HepG2 (cell line): ENCODE data around the gene ARMH2. TPM values are rescaled to one million over a fixed set of nuclear protein-coding genes. Genes with fewer than 3 reads are reported as not detected.

Experiments used
- CCAR2 ChIP-seq: fragments of 200-400 bp; formaldehyde crosslinking; optimal IDR thresholded peaks from 2 replicates; pipeline ENCODE3; 2018; ENCODE audit warnings: low read depth, mild to moderate bottlenecking, low read length, moderate library complexity
- HIVEP1 ChIP-seq: sonication (generic); formaldehyde crosslinking; IDR thresholded peaks from 2 replicates; pipeline ENCODE4 v1.4.0; 2020; ENCODE audit warnings: mild to moderate bottlenecking, missing genetic modification reagents
- KDM5A ChIP-seq: fragments of 200-600 bp; sonication (generic); IDR thresholded peaks from 2 replicates; pipeline ENCODE4 v1.7.0; 2018; ENCODE audit warnings: antibody characterized with exemption, mild to moderate bottlenecking, low read length, borderline replicate concordance
- KMT2B ChIP-seq: IDR thresholded peaks from 2 replicates; pipeline ENCODE4 v1.6.1; 2016; ENCODE audit warnings: missing genetic modification reagents, missing compliant biosample characterization
- MXI1 ChIP-seq: IDR thresholded peaks from 3 replicates; pipeline ENCODE4 v1.6.1; 2012; ENCODE audit warnings: low read depth, low read length, inconsistent platforms, borderline replicate concordance
- NR2C2 ChIP-seq: sonication (generic); formaldehyde crosslinking; IDR thresholded peaks from 2 replicates; pipeline ENCODE4 v1.4.0; 2020; ENCODE audit warnings: missing genetic modification reagents, mild to moderate bottlenecking, moderate library complexity, borderline replicate concordance
- SMAD3 ChIP-seq: sonication (generic); formaldehyde crosslinking; IDR thresholded peaks from 2 replicates; pipeline ENCODE4 v1.4.0; 2020; ENCODE audit warnings: missing genetic modification reagents
- ZBTB20 ChIP-seq: sonication (generic); formaldehyde crosslinking; IDR thresholded peaks from 2 replicates; pipeline ENCODE4 v1.8.1; 2023; ENCODE audit warnings: missing genetic modification reagents, low read depth, mild to moderate bottlenecking, borderline replicate concordance
- ZIK1 ChIP-seq: sonication (generic); formaldehyde crosslinking; IDR thresholded peaks from 2 replicates; pipeline ENCODE4 v1.5.0; 2020; ENCODE audit warnings: mild to moderate bottlenecking, low read depth, missing genetic modification reagents, borderline replicate concordance
- ZNF282 ChIP-seq: fragments of 450-650 bp; IDR thresholded peaks from 2 replicates; pipeline ENCODE4 v1.6.1; 2018; ENCODE audit not compliant: partially characterized antibody
- ZNF30 ChIP-seq: sonication (generic); formaldehyde crosslinking; IDR thresholded peaks from 2 replicates; pipeline ENCODE4 v1.5.0; 2020; ENCODE audit warnings: mild to moderate bottlenecking, missing genetic modification reagents
- ZNF441 ChIP-seq: sonication (generic); formaldehyde crosslinking; IDR thresholded peaks from 2 replicates; pipeline ENCODE4 v1.7.0; 2021; ENCODE audit warnings: missing genetic modification reagents, borderline replicate concordance
- ZNF552 ChIP-seq: sonication (generic); formaldehyde crosslinking; IDR thresholded peaks from 2 replicates; pipeline ENCODE4 v1.9.0; 2022; ENCODE audit warnings: missing genetic modification reagents, mild to moderate bottlenecking, borderline replicate concordance
- ZNF616 ChIP-seq: sonication (generic); formaldehyde crosslinking; IDR thresholded peaks from 2 replicates; pipeline ENCODE4 v1.5.0; 2020; ENCODE audit warnings: low read depth, mild to moderate bottlenecking, missing genetic modification reagents
- ZNF672 ChIP-seq: sonication (generic); formaldehyde crosslinking; IDR thresholded peaks from 2 replicates; pipeline ENCODE4 v1.8.1; 2022; ENCODE audit warnings: missing genetic modification reagents
- polyA plus RNA-seq, 8 experiments: library from polyadenylated mRNA; depleted of rRNA in 3 of 8; stranded (reverse) in 7 of 8; unstranded in 1 of 8; fragments of >200 nt; fragmentation: Illumina TruSeq in 4 of 8; extraction: Trizol in 4 of 8; gene quantifications; 2 replicates each; pipeline versions ENCODE4 v1.2.1 to v1.2.3, GENCODE V29; 2011 to 2016; ENCODE audit warnings: low read depth in 4 of 8, missing spikeins in 1 of 8, mixed read lengths in 1 of 8; ENCODE audit not compliant: insufficient read depth in 1 of 8
- total RNA-seq, 5 experiments: library from RNA; depleted of rRNA; stranded (reverse); fragments of >200 nt; fragmentation: Illumina TruSeq; extraction: Trizol; gene quantifications; 2 replicates each; pipeline ENCODE4 v1.2.3, GENCODE V29; 2016; ENCODE audit warnings: low read depth in 1 of 5
- TF ChIP-seq, protein P1 (sequence below): sonication (generic); formaldehyde crosslinking; IDR thresholded peaks from 2 replicates; pipeline ENCODE4 v1.4.0; 2020; ENCODE audit warnings: mild to moderate bottlenecking, missing genetic modification reagents
- TF ChIP-seq, protein P2 (sequence below): sonication (generic); formaldehyde crosslinking; IDR thresholded peaks from 2 replicates; pipeline ENCODE4 v1.4.0; 2020; ENCODE audit warnings: missing genetic modification reagents, mild to moderate bottlenecking, borderline replicate concordance
- TF ChIP-seq, protein P3 (sequence below): sonication (generic); formaldehyde crosslinking; IDR thresholded peaks from 2 replicates; pipeline ENCODE4 v1.8.0; 2022; ENCODE audit warnings: mild to moderate bottlenecking, missing genetic modification reagents
- TF ChIP-seq, protein P4 (sequence below): sonication (generic); formaldehyde crosslinking; IDR thresholded peaks from 2 replicates; pipeline ENCODE4 v1.5.1; 2020; ENCODE audit warnings: missing genetic modification reagents, mild to moderate bottlenecking, borderline replicate concordance

The ARMH2 gene
- total and polyA plus RNA-seq, 2 of the 13 experiments (the other 11 are each of a cell fraction or from before 2014, with no cell fraction given): not detected

DNA sequence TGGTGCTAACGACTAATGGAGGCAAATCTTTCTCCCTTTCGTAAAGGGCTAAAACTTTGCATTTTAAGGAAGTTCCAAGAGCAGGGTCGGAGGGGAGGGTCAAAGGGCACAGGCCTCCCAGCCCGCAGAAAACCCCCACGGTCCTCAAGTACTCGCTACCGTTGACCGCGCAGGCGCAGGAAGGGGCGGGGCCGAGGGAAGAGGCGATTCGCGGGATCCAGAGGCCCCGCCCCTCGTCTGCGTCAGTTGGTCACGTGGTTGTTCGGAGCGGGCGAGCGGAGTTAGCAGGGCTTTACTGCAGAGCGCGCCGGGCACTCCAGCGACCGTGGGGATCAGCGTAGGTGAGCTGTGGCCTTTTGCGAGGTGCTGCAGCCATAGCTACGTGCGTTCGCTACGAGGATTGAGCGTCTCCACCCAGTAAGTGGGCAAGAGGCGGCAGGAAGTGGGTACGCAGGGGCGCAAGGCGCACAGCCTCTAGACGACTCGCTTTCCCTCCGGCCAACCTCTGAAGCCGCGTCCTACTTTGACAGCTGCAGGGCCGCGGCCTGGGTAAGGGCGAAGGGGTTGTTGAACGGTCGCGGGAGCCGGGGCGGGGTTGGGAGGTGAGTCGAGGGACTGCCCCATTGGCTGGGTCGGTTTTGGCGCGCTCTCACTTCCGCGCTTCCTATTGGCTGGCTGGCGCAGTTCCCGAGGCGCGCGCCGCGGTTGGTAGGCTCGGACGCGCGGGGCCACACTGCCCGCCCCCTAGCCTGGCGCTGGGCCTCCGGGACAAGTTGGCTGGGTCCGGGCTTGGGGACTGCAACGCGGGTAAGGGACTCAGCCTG lies 23.8 kb downstream of the ARMH2 start, which contains the start of gene GMNN (continued):
- peak; percentile 48; the same call in 1 of the 2 replicates for TF ChIP-seq SMAD3 (CRISPR knock-in tag)
- TF ChIP-seq CCAR2: no peak
- TF ChIP-seq, protein P1, sequence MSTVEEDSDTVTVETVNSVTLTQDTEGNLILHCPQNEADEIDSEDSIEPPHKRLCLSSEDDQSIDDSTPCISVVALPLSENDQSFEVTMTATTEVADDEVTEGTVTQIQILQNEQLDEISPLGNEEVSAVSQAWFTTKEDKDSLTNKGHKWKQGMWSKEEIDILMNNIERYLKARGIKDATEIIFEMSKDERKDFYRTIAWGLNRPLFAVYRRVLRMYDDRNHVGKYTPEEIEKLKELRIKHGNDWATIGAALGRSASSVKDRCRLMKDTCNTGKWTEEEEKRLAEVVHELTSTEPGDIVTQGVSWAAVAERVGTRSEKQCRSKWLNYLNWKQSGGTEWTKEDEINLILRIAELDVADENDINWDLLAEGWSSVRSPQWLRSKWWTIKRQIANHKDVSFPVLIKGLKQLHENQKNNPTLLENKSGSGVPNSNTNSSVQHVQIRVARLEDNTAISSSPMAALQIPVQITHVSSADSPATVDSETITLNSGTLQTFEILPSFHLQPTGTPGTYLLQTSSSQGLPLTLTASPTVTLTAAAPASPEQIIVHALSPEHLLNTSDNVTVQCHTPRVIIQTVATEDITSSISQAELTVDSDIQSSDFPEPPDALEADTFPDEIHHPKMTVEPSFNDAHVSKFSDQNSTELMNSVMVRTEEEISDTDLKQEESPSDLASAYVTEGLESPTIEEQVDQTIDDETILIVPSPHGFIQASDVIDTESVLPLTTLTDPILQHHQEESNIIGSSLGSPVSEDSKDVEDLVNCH (CRISPR knock-in tag): no peak
- TF ChIP-seq, protein P2, sequence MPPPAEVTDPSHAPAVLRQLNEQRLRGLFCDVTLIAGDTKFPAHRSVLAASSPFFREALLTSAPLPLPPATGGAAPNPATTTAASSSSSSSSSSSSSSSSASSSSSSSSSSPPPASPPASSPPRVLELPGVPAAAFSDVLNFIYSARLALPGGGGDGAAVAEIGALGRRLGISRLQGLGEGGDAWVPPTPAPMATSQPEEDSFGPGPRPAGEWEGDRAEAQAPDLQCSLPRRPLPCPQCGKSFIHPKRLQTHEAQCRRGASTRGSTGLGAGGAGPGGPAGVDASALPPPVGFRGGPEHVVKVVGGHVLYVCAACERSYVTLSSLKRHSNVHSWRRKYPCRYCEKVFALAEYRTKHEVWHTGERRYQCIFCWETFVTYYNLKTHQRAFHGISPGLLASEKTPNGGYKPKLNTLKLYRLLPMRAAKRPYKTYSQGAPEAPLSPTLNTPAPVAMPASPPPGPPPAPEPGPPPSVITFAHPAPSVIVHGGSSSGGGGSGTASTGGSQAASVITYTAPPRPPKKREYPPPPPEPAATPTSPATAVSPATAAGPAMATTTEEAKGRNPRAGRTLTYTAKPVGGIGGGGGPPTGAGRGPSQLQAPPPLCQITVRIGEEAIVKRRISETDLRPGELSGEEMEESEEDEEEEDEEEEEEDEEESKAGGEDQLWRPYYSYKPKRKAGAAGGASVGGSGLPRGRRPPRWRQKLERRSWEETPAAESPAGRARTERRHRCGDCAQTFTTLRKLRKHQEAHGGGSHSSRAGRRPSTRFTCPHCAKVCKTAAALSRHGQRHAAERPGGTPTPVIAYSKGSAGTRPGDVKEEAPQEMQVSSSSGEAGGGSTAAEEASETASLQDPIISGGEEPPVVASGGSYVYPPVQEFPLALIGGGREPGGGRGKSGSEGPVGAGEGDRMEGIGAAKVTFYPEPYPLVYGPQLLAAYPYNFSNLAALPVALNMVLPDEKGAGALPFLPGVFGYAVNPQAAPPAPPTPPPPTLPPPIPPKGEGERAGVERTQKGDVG (CRISPR knock-in tag): peak; percentile 76; the same call in 1 of the 2 replicates
- no peak; the same call in 1 of the 2 replicates for TF ChIP-seq ZIK1 (CRISPR knock-in tag)
- TF ChIP-seq KDM5A: peak; percentile 70; the same call in 1 of the 2 replicates
- TF ChIP-seq, protein P3, sequence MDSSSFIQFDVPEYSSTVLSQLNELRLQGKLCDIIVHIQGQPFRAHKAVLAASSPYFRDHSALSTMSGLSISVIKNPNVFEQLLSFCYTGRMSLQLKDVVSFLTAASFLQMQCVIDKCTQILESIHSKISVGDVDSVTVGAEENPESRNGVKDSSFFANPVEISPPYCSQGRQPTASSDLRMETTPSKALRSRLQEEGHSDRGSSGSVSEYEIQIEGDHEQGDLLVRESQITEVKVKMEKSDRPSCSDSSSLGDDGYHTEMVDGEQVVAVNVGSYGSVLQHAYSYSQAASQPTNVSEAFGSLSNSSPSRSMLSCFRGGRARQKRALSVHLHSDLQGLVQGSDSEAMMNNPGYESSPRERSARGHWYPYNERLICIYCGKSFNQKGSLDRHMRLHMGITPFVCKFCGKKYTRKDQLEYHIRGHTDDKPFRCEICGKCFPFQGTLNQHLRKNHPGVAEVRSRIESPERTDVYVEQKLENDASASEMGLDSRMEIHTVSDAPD: peak; percentile 19; the same call in 1 of the 2 replicates
- peak; percentile 96 for TF ChIP-seq ZNF552 (CRISPR knock-in tag)
- TF ChIP-seq ZNF672: no peak; the same call in 1 of the 2 replicates
- peak; percentile 96 for TF ChIP-seq NR2C2 (CRISPR knock-in tag)
- no peak for TF ChIP-seq ZNF282
- TF ChIP-seq ZNF30: peak; percentile 95; the same call in 1 of the 2 replicates
- peak; percentile 90 for TF ChIP-seq ZNF441 (CRISPR knock-in tag)
- TF ChIP-seq, protein P4, sequence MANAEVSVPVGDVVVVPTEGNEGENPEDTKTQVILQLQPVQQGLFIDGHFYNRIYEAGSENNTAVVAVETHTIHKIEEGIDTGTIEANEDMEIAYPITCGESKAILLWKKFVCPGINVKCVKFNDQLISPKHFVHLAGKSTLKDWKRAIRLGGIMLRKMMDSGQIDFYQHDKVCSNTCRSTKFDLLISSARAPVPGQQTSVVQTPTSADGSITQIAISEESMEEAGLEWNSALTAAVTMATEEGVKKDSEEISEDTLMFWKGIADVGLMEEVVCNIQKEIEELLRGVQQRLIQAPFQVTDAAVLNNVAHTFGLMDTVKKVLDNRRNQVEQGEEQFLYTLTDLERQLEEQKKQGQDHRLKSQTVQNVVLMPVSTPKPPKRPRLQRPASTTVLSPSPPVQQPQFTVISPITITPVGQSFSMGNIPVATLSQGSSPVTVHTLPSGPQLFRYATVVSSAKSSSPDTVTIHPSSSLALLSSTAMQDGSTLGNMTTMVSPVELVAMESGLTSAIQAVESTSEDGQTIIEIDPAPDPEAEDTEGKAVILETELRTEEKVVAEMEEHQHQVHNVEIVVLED (CRISPR knock-in tag): peak; percentile 92
- TF ChIP-seq KMT2B: peak; percentile 81; the same call in 1 of the 2 replicates
- peak; percentile 66; the same call in 2 of the 3 replicates for TF ChIP-seq MXI1
- TF ChIP-seq ZNF616: no peak; the same call in 1 of the 2 replicates
- TF ChIP-seq ZBTB20 (CRISPR knock-in tag): peak; percentile 79; the same call in 1 of the 2 replicates
- peak; percentile 98 for TF ChIP-seq HIVEP1 (CRISPR knock-in tag)
